AG04450 (cell line): ENCODE results near the gene SLC15A2. TPM values are rescaled to one million over a fixed set of nuclear protein-coding genes. Genes with fewer than 3 reads are reported as not detected.

Experiments used
- CTCF ChIA-PET: fragments of 300-600, 350-600 bp; formaldehyde crosslinking; extraction: SDS; loops from one replicate; lab custom pipeline; 2022; ENCODE audit warnings: antibody characterized with exemption, inconsistent platforms; lab: Charles Lee
- POLR2A ChIA-PET: fragments of 350-600 bp; formaldehyde crosslinking; extraction: SDS; loops from one replicate; lab custom pipeline; 2021; ENCODE audit warnings: antibody characterized with exemption, inconsistent platforms; lab: Yijun Ruan, JAX
- DNase-seq: peaks from one replicate; pipeline ENCODE4 v3.0.0-alpha.2; 2011; ENCODE audit warnings: low read depth, low spot score
- H3K27ac ChIP-seq: one replicate; pipeline ENCODE4 v1.5.1; 2012; ENCODE audit warnings: low read depth, low read length, control low read depth
- H3K27me3 ChIP-seq: one replicate; pipeline ENCODE4 v1.6.0; 2012; ENCODE audit warnings: low read length; ENCODE audit not compliant: control insufficient read depth, insufficient read depth
- H3K4me3 ChIP-seq: 2 replicates; pipeline ENCODE4 v1.5.1; 2011; ENCODE audit warnings: mild to moderate bottlenecking, low read depth, low read length, control low read depth
- H3K9me3 ChIP-seq: 2 replicates; pipeline ENCODE4 v1.5.1; 2012; ENCODE audit warnings: low read length; ENCODE audit not compliant: control insufficient read depth, insufficient read depth
- polyA plus RNA-seq: library from polyadenylated mRNA; depleted of rRNA; stranded (reverse); fragments of >200 nt; gene quantifications from 2 replicates; pipeline ENCODE4 v1.2.3, GENCODE V29; 2011
- TF ChIP-seq, protein P1 (sequence below): IDR thresholded peaks from 2 replicates; pipeline ENCODE4 v1.5.1; 2011; ENCODE audit warnings: low read depth, low read length, control low read depth, inconsistent platforms

SLC15A2 gene
- polyA plus RNA-seq, 1 experiment, result 0.63 TPM

DNA sequence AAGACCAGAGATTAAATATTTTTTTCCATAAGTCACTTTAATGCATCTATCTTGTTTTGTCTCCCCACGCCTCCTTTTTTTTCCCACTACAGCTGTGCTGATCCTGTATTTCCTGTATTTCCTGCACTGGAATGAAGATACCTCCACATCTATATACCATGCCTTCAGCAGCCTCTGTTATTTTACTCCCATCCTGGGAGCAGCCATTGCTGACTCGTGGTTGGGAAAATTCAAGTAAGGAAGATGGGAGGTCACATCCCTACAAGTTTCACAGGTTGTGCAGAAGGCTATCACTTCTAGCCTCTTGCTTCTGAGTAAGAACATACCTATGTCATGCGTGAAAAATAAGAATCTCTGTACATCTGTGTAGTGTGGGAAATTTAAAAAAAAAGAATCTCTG lies 3.1 kb downstream of the SLC15A2 start:
- H3K27ac ChIP-seq, result no peak overlapping the region
- TF ChIP-seq, protein P1, sequence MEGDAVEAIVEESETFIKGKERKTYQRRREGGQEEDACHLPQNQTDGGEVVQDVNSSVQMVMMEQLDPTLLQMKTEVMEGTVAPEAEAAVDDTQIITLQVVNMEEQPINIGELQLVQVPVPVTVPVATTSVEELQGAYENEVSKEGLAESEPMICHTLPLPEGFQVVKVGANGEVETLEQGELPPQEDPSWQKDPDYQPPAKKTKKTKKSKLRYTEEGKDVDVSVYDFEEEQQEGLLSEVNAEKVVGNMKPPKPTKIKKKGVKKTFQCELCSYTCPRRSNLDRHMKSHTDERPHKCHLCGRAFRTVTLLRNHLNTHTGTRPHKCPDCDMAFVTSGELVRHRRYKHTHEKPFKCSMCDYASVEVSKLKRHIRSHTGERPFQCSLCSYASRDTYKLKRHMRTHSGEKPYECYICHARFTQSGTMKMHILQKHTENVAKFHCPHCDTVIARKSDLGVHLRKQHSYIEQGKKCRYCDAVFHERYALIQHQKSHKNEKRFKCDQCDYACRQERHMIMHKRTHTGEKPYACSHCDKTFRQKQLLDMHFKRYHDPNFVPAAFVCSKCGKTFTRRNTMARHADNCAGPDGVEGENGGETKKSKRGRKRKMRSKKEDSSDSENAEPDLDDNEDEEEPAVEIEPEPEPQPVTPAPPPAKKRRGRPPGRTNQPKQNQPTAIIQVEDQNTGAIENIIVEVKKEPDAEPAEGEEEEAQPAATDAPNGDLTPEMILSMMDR, result no peak
- no peaks in the 10 kb centered on the region for H3K27me3 ChIP-seq
- no peaks in the 10 kb centered on the region for H3K9me3 ChIP-seq
- POLR2A ChIA-PET, result no interaction called here
- no peak for DNase-seq
- H3K4me3 ChIP-seq, result no peak overlapping the region
- CTCF ChIA-PET, result no interaction called here

- POLR2A ChIA-PET, result no interaction called here
- TF ChIP-seq, protein P1, result no peak
- Histone ChIP-seq H3K4me3 (no peak overlapping the region), H3K9me3 (no peaks in the 10 kb centered on the region), H3K27me3 (no peaks in the 10 kb centered on the region), H3K27ac (no peak overlapping the region)
- CTCF ChIA-PET, result no interaction called here
- no peak for DNase-seq
These were observed 19.2 kb downstream of the SLC15A2 start for GRCh38 chr3:121913305-121913990.

GRCh38 chr3:121914081-121914998 lies 20.1 kb downstream of the SLC15A2 start:
- Histone ChIP-seq H3K27me3 (no peaks in the 10 kb centered on the region), H3K27ac (no peak overlapping the region), H3K4me3 (no peak overlapping the region), H3K9me3 (no peaks in the 10 kb centered on the region)
- POLR2A ChIA-PET, result no interaction called here
- DNase-seq, result no peak
- CTCF ChIA-PET, result no interaction called here
- TF ChIP-seq, protein P1, result no peak

GRCh38 chr3:121916189-121916588 lies 22.0 kb downstream of the SLC15A2 start:
- TF ChIP-seq, protein P1, result no peak
- ChIA-PET POLR2A (no interaction called here), CTCF (interaction anchor here (0.8 kb wide), 1 partner anchor 79 kb away, joined by 3 read pairs; no protein-coding TSS in a partner anchor)
- Histone ChIP-seq H3K27ac (no peak overlapping the region), H3K27me3 (no peaks in the 10 kb centered on the region), H3K9me3 (no peaks in the 10 kb centered on the region), H3K4me3 (no peak overlapping the region)
- no peak for DNase-seq
